Thyroid gland (tissue), 4 donors: ENCODE data around the gene HYOU1.

Source experiments
- POLR2A ChIP-seq, 2 donors: fragments of 450-650 bp; IDR thresholded peaks; one replicate each; pipeline ENCODE4 v1.6.1; 2017; ENCODE audit warnings: antibody characterized with exemption in 2 of 2, mild to moderate bottlenecking in 2 of 2, moderate library complexity in 1 of 2
- TF ChIP-seq, protein P1 (sequence below), 6 experiments: fragments of 200-600 bp in 3 of 6; fragments of 450-650 bp in 3 of 6; sonication (generic) in 3 of 6; IDR thresholded peaks; one replicate each; pipeline ENCODE4 v1.5.1; 2016 to 2019; ENCODE audit warnings: antibody characterized with exemption in 6 of 6, mild to moderate bottlenecking in 2 of 6, inconsistent platforms in 1 of 6, moderate library complexity in 1 of 6

DNA sequence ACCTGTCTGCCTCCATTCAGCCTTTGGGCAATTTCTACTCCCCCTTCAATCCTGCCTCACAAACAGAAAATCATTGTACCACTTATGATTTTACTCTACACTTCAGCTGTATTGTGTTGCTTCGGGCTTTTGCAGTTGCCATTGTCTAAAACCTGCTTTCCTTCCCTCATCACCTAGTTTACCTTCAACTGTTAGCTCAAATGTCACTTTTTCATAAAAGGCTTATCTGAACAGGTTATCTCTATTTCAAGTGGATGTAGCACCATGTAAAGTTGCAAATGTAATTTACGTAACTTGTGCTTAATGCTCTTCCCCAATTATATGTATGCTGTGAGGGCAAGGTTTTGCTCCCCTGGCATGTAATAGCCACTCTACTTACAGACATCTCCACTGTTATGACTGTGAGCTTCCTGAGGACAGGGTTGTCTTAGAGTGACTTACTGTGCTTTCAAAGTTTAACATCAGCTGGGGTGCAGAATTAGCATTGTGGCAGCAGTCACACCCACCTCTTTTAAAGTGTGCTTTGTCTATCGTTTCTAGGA, 44.3 kb downstream of the HYOU1 start:
- TF ChIP-seq, protein P1, sequence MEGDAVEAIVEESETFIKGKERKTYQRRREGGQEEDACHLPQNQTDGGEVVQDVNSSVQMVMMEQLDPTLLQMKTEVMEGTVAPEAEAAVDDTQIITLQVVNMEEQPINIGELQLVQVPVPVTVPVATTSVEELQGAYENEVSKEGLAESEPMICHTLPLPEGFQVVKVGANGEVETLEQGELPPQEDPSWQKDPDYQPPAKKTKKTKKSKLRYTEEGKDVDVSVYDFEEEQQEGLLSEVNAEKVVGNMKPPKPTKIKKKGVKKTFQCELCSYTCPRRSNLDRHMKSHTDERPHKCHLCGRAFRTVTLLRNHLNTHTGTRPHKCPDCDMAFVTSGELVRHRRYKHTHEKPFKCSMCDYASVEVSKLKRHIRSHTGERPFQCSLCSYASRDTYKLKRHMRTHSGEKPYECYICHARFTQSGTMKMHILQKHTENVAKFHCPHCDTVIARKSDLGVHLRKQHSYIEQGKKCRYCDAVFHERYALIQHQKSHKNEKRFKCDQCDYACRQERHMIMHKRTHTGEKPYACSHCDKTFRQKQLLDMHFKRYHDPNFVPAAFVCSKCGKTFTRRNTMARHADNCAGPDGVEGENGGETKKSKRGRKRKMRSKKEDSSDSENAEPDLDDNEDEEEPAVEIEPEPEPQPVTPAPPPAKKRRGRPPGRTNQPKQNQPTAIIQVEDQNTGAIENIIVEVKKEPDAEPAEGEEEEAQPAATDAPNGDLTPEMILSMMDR (IDR thresholded peaks at IDR 0.05) = no peak
- TF ChIP-seq POLR2A (IDR thresholded peaks at IDR 0.05) = no peak
